ENCODE measurements around the gene MEF2A.

DNA sequence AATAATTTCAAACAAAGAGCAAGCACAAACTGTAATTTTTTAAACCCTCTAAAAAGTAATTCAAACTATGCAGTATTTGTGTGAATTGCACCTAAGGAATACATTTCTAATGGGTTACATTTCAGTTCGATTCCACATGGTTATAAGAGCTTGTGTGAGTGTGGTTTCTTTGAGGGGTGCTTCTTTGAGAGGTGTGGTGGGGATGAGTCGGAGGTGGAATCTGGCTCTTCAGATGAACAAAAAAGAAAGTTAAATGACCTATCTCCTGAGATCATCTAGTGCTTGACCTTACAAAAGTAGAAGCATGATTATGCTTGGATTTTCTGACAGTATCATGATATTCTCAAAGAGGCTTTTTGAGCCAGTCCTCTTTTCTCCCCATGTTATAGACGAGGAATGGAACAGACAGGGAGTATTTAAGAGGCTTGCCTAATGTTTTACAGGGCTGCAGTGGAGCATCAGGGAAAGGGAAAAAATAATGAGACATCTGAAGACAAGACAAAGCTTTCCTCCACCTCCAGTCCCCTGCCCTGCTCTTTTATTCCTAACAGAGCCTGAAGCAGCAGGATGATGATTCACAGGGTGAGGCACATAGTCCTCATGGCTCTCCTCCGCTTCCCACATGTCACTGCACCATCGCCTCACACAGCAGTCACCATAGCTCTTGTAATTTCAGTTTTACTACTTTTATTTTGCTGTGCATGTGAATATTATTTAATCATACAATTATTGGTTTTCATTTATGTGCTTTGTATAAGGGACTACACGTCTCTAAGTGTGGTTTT is 85.4 kb downstream of the MEF2A start:
- TF ChIP-seq, protein P1, sequence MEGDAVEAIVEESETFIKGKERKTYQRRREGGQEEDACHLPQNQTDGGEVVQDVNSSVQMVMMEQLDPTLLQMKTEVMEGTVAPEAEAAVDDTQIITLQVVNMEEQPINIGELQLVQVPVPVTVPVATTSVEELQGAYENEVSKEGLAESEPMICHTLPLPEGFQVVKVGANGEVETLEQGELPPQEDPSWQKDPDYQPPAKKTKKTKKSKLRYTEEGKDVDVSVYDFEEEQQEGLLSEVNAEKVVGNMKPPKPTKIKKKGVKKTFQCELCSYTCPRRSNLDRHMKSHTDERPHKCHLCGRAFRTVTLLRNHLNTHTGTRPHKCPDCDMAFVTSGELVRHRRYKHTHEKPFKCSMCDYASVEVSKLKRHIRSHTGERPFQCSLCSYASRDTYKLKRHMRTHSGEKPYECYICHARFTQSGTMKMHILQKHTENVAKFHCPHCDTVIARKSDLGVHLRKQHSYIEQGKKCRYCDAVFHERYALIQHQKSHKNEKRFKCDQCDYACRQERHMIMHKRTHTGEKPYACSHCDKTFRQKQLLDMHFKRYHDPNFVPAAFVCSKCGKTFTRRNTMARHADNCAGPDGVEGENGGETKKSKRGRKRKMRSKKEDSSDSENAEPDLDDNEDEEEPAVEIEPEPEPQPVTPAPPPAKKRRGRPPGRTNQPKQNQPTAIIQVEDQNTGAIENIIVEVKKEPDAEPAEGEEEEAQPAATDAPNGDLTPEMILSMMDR (IDR thresholded peaks at IDR 0.05) = no peak
- no peak for TF ChIP-seq POLR2A (IDR thresholded peaks at IDR 0.05)

Measured in breast epithelium (tissue), 3 donors.